Gastroesophageal sphincter (tissue), 4 donors: ENCODE results near the gene SLC8A2. TPM values are rescaled to one million over a fixed set of nuclear protein-coding genes. Genes with fewer than 3 reads are reported as not detected.

Source experiments
- ATAC-seq: fragments of 150-250 bp; one replicate; pipeline ENCODE4 v1.9.1; 2016; ENCODE audit warnings: mild to moderate bottlenecking, moderate library complexity
- H3K27ac ChIP-seq, 4 donors: fragments of 200-600 bp; sonication (generic) in 3 of 4; 1 replicate in 3 of 4; 2 replicates in 1 of 4; pipeline ENCODE4 v1.5.1; 2016 to 2019
- H3K27me3 ChIP-seq: fragments of 200-600 bp; sonication (generic); one replicate; pipeline ENCODE4 v1.5.1; 2019
- H3K36me3 ChIP-seq, 2 donors: fragments of 200-600 bp; sonication (generic); one replicate each; pipeline ENCODE4 v1.5.1; 2019; ENCODE audit warnings: control low read depth in 1 of 2
- H3K4me1 ChIP-seq, 3 donors: fragments of 200-600 bp; sonication (generic); 1 replicate in 2 of 3; 2 replicates in 1 of 3; pipeline ENCODE4 v1.5.1; 2016 to 2019; ENCODE audit warnings: control low read depth in 2 of 3
- H3K4me3 ChIP-seq, 2 donors: fragments of 200-600 bp; sonication (generic); one replicate each; pipeline ENCODE4 v1.5.1; 2019; ENCODE audit warnings: mild to moderate bottlenecking in 1 of 2, moderate library complexity in 1 of 2
- H3K9me3 ChIP-seq, 3 donors: fragments of 200-600 bp; sonication (generic); one replicate each; pipeline ENCODE4 v1.5.1; 2017 to 2019; ENCODE audit warnings: control low read depth in 2 of 3
- CTCF ChIP-seq, 4 experiments: fragments of 200-600 bp in 2 of 4; fragments of 450-650 bp in 2 of 4; sonication (generic) in 1 of 4; IDR thresholded peaks; one replicate each; pipeline ENCODE4 v1.5.1; 2017 to 2019; ENCODE audit warnings: antibody characterized with exemption in 4 of 4, mild to moderate bottlenecking in 2 of 4, moderate library complexity in 2 of 4
- EP300 ChIP-seq: sonication (generic); formaldehyde crosslinking; IDR thresholded peaks from one replicate; pipeline ENCODE4 v1.6.1; 2017; ENCODE audit warnings: antibody characterized with exemption, mild to moderate bottlenecking
- POLR2A ChIP-seq, 2 donors: fragments of 450-650 bp; IDR thresholded peaks; one replicate each; pipeline ENCODE4 v1.6.1; 2017; ENCODE audit warnings: antibody characterized with exemption in 2 of 2, mild to moderate bottlenecking in 2 of 2, moderate library complexity in 1 of 2
- POLR2AphosphoS5 ChIP-seq: sonication (generic); formaldehyde crosslinking; IDR thresholded peaks from one replicate; pipeline ENCODE4 v1.6.1; 2017; ENCODE audit warnings: antibody characterized with exemption
- WGBS, 2 donors: methylation state at CpG; one replicate each; pipeline ENCODE4 v1.1.5; 2018; ENCODE audit warnings: low coverage in 1 of 2; 5-methylcytosine and 5-hydroxymethylcytosine counted together
- total RNA-seq, 4 donors: library from RNA; depleted of rRNA; stranded (reverse); fragments of >200 nt; gene quantifications; one replicate each; pipeline ENCODE4 v1.1.0, GENCODE V29; 2016

SLC8A2 gene
- total RNA-seq, 4 donors from 2014 or later: 6.5 to 19.9 (median 9.5) TPM

GRCh38 chr19:47378246-47378645 lies 93.4 kb downstream of the SLC8A2 start:
- Histone ChIP-seq H3K27me3 (no peaks in the 10 kb centered on the region), H3K4me1 (no peaks in the 10 kb centered on the region), H3K9me3 (no peaks in the 10 kb centered on the region), H3K36me3 (peaks cover 0 to 94% of the 10 kb centered on the region in 2 donors), H3K27ac (no peak overlapping the region), H3K4me3 (no peak overlapping the region)
- TF ChIP-seq EP300 (no peak), POLR2AphosphoS5 (no peak), CTCF (IDR thresholded peaks at IDR 0.05) (no peak), POLR2A (IDR thresholded peaks at IDR 0.05) (no peak)
- whole genome bisulfite sequencing, 2 donors: 98% methylated on average over 8 of the region's 11 CpGs; no CpG with 5 or more reads in 1 of the 2 donors
- ATAC-seq: no peak

Other genes with a start within 250 kb of the SLC8A2 start
- 10 to 100 TPM in 2 of 4 donors, 1 to 10 TPM in 2; 3.6 to 11.4 (median 10.2) TPM for gene BBC3, start 240.7 kb downstream of the SLC8A2 start, total RNA-seq
- gene CCDC9, start 215.4 kb downstream of the SLC8A2 start, total RNA-seq: 10 to 100 TPM; 17.3 to 36.9 (median 28.5) TPM
- gene INAFM1, start 197.0 kb downstream of the SLC8A2 start, total RNA-seq: 10 to 100 TPM in 2 of 4 donors, 1 to 10 TPM in 2; 5.0 to 14.7 (median 11.7) TPM
- gene C5AR1, start 162.0 kb downstream of the SLC8A2 start, total RNA-seq: 10 to 100 TPM in 1 of 4 donors, 1 to 10 TPM in 3; 1.4 to 19.7 (median 7.0) TPM
- gene C5AR2, start 139.7 kb downstream of the SLC8A2 start, total RNA-seq: 1 to 10 TPM in 2 of 4 donors, under 1 TPM in 2; 0.15 to 2.3 (median 1.2) TPM
- gene DHX34, start 122.6 kb downstream of the SLC8A2 start, total RNA-seq: 10 to 100 TPM in 2 of 4 donors, 1 to 10 TPM in 2; 8.7 to 16.0 (median 12.3) TPM
- gene MEIS3, start 52.4 kb downstream of the SLC8A2 start, total RNA-seq: 10 to 100 TPM; 23.5 to 37.2 (median 30.3) TPM
- gene KPTN, start 12.3 kb upstream of the SLC8A2 start, total RNA-seq: 1 to 10 TPM; 2.4 to 4.3 (median 3.4) TPM
- gene NAPA, start 43.2 kb upstream of the SLC8A2 start, total RNA-seq: 100 to 1,000 TPM in 2 of 4 donors, 10 to 100 TPM in 2; 95.9 to 134 (median 112) TPM
- under 1 TPM in 1 of 4 donors, not detected in 3; 0.05 TPM for gene ZNF541, start 101.3 kb upstream of the SLC8A2 start, total RNA-seq
- gene BICRA, start 137.2 kb upstream of the SLC8A2 start, total RNA-seq: 10 to 100 TPM in 2 of 4 donors, 1 to 10 TPM in 2; 6.5 to 29.1 (median 11.5) TPM
- 100 to 1,000 TPM; 149 to 383 (median 159) TPM for gene EHD2, start 241.5 kb upstream of the SLC8A2 start, total RNA-seq